Heart left ventricle (tissue), 16 donors: ENCODE results near the gene MAGEH1. TPM values are rescaled to one million over a fixed set of nuclear protein-coding genes. Genes with fewer than 3 reads are reported as not detected.
"Not testable (repeated sequence)": the region's sequence is repeated elsewhere in the genome, so short reads cannot be mapped to it uniquely, and the experiment has no call there.

Experiments
- ATAC-seq, 4 donors: fragments of 200-7000 bp; cut with Tn5 transposase; one replicate each; pipeline ENCODE4 v1.9.1; 2020 to 2022; ENCODE audit warnings: moderate library complexity in 4 of 4, mild to moderate bottlenecking in 3 of 4, moderate number of reproducible peaks in 1 of 4
- DNase-seq, 5 donors: peaks; one replicate each; pipeline ENCODE4 v3.0.0-alpha.2; 2020
- H3K27ac ChIP-seq, 12 donors: fragments of 200-600 bp; sonication (generic) in 4 of 12; one replicate each; pipeline versions ENCODE4 v1.5.0 to v1.8.0; 2016 to 2022; ENCODE audit warnings: mild to moderate bottlenecking in 2 of 12
- H3K27me3 ChIP-seq, 9 donors: fragments of 200-600 bp; sonication (generic) in 2 of 9; one replicate each; pipeline versions ENCODE4 v1.5.1 to v1.8.0; 2016 to 2022; ENCODE audit warnings: mild to moderate bottlenecking in 3 of 9
- H3K36me3 ChIP-seq, 9 donors: fragments of 200-600 bp; sonication (generic) in 2 of 9; one replicate each; pipeline versions ENCODE4 v1.5.0 to v1.8.0; 2018 to 2022; ENCODE audit warnings: mild to moderate bottlenecking in 2 of 9
- H3K4me1 ChIP-seq, 12 donors: fragments of 200-600 bp; sonication (generic) in 4 of 12; one replicate each; pipeline versions ENCODE4 v1.5.0 to v1.8.0; 2016 to 2022; ENCODE audit warnings: mild to moderate bottlenecking in 3 of 12
- H3K4me3 ChIP-seq, 12 donors: fragments of 200-600 bp; sonication (generic) in 4 of 12; one replicate each; pipeline versions ENCODE4 v1.5.0 to v1.8.0; 2017 to 2022; ENCODE audit warnings: mild to moderate bottlenecking in 9 of 12, moderate library complexity in 4 of 12
- H3K9me3 ChIP-seq, 12 donors: fragments of 200-600 bp; sonication (generic) in 4 of 12; one replicate each; pipeline versions ENCODE4 v1.5.0 to v1.8.0; 2016 to 2022; ENCODE audit warnings: mild to moderate bottlenecking in 1 of 12
- POLR2A ChIP-seq, 2 donors: fragments of 450-650 bp; IDR thresholded peaks; one replicate each; pipeline ENCODE4 v1.6.1; 2017; ENCODE audit warnings: antibody characterized with exemption in 2 of 2, mild to moderate bottlenecking in 2 of 2, moderate library complexity in 2 of 2
- WGBS, 4 donors: extraction: QIAGEN DNeasy Blood & Tissue Kit in 2 of 4; methylation state at CpG; one replicate each; pipeline versions ENCODE4 v1.1.5 to v1.1.7; 2013 to 2018; 5-methylcytosine and 5-hydroxymethylcytosine counted together
- intact Hi-C, 10 donors: fragments of 100-400 bp; cut with DNase I; formaldehyde crosslinking; loops; one replicate each; pipeline versions ENCODE4 v1.11.1 to v1.14.2; 2022
- long read RNA-seq, 3 donors: library from polyadenylated mRNA; unstranded; transcript quantifications; one replicate each; pipeline ENCODE4 v2.0.0, GENCODE V29; 2020 to 2021
- polyA plus RNA-seq, 2 donors: library from polyadenylated mRNA; stranded (reverse); fragments of 200-250 nt; gene quantifications; one replicate each; pipeline ENCODE4 v1.2.3, GENCODE V29; 2013
- total RNA-seq, 9 donors: library from RNA; depleted of rRNA in 2 of 9; stranded (reverse); fragments of >200 nt in 2 of 9; fragmentation: NEBNext Ultra II Directional in 3 of 9; extraction: Animal tissue kit (Norgen Biotek cat#: 25700) in 3 of 9; gene quantifications; one replicate each; pipeline versions ENCODE4 v1.1.0 to v1.2.4, GENCODE V29; 2016 to 2023
- TF ChIP-seq, protein P1 (sequence below), 12 donors: fragments of 200-600 bp; sonication (generic) in 4 of 12; IDR thresholded peaks; one replicate each; pipeline versions ENCODE4 v1.5.0 to v1.8.0; 2018 to 2022; ENCODE audit warnings: antibody characterized with exemption in 12 of 12, mild to moderate bottlenecking in 5 of 12
- donor health status: ischemic (EF 13 %, LVEDD 7.1; RV severe dilation, severe dysfunction).
- donor health status: healthy with polysubstance abuse.
- donor health status: DM: no; HTN: yes; CAD: no.
- donor health status: DM: no; HTN: no; CAD: no.
- donor health status: ischemic (EF 25% LVEDD 6.9; RV normal size, moderate dysfunction).
- donor health status: ischemic (EF 25% LVEDD 5.7; RV mildly dilated, moderate dysfunction).
- donor health status: healthy.
- donor health status: DM: yes; HTN: yes; CAD: no.
- donor health status: ischemic (EF 35%, LVEDD 5.7; RV mildly dilated, moderate dysfunction).
- donor health status: nonischemic (EF 11% LVEDD 7.7; RV severe dilation, severe dysfunction).
- donor health status: DM: yes; HTN: yes; CAD: no.
- donor health status: PGD.
- donor health status: ischemic (EF 29% LVEDD 5.4; RV normal size, mild dysfunction).
- donor health status: nonischemic (EF 23%, LVEDD 6.1; RV moderate dilation, normal function).

Gene MAGEH1, protein sequence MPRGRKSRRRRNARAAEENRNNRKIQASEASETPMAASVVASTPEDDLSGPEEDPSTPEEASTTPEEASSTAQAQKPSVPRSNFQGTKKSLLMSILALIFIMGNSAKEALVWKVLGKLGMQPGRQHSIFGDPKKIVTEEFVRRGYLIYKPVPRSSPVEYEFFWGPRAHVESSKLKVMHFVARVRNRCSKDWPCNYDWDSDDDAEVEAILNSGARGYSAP
- total RNA-seq (10 to 100 TPM in 8 of 9 donors, 1 to 10 TPM in 1; 9.7 to 19.2 (median 12.0) TPM), polyA plus RNA-seq (10 to 100 TPM in 1 of 2 donors, 1 to 10 TPM in 1; 6.0 to 27.6 TPM)
- long read RNA-seq, donor 1, transcript MAGEH1-201 (1 exons, 1,462 nt), result major isoform, 14 of 14 reads
- long read RNA-seq, donor 1, partial matches to known transcripts, result 0 of 14 reads
- long read RNA-seq, donor 1, other reads (novel, unspliced or antisense), result 0 of 14 reads
- long read RNA-seq, donor 2, transcript MAGEH1-201 (1 exons, 1,462 nt), result major isoform, 38 of 38 reads
- long read RNA-seq, donor 2, partial matches to known transcripts, result 0 of 38 reads
- long read RNA-seq, donor 2, other reads (novel, unspliced or antisense), result 0 of 38 reads
- long read RNA-seq, donor 3, transcript MAGEH1-201 (1 exons, 1,462 nt), result major isoform, 14 of 14 reads
- long read RNA-seq, donor 3, partial matches to known transcripts, result 0 of 14 reads
- long read RNA-seq, donor 3, other reads (novel, unspliced or antisense), result 0 of 14 reads

DNA sequence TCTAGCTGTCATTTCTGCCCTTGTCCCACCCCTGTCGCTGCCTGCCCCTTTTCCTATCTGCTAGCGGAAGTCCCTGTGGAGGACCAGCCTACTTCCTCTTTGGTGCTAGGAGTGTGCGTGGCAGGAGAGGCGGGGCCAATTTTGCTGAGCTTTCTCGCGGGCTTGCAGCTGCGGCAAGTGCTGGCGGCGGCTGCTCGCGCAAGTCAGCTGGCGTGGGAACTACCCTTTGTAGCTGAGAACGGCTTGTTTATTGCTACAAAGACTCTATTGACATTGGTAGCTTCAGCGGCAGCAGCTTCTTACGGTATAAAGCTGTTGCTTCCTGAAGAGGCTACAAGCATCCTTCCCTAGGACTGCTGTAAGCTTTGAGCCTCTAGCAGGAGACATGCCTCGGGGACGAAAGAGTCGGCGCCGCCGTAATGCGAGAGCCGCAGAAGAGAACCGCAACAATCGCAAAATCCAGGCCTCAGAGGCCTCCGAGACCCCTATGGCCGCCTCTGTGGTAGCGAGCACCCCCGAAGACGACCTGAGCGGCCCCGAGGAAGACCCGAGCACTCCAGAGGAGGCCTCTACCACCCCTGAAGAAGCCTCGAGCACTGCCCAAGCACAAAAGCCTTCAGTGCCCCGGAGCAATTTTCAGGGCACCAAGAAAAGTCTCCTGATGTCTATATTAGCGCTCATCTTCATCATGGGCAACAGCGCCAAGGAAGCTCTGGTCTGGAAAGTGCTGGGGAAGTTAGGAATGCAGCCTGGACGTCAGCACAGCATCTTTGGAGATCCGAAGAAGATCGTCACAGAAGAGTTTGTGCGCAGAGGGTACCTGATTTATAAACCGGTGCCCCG lies at the start of gene MAGEH1:
MAGEH1 (plus strand) TSS at position 138 of the 843 bp plus-strand sequence; CDS start at position 386, 248 bp downstream.
- peak in 1 of 2 donors; percentile 51 for TF ChIP-seq POLR2A (IDR thresholded peaks at IDR 0.05)
- TF ChIP-seq, protein P1, sequence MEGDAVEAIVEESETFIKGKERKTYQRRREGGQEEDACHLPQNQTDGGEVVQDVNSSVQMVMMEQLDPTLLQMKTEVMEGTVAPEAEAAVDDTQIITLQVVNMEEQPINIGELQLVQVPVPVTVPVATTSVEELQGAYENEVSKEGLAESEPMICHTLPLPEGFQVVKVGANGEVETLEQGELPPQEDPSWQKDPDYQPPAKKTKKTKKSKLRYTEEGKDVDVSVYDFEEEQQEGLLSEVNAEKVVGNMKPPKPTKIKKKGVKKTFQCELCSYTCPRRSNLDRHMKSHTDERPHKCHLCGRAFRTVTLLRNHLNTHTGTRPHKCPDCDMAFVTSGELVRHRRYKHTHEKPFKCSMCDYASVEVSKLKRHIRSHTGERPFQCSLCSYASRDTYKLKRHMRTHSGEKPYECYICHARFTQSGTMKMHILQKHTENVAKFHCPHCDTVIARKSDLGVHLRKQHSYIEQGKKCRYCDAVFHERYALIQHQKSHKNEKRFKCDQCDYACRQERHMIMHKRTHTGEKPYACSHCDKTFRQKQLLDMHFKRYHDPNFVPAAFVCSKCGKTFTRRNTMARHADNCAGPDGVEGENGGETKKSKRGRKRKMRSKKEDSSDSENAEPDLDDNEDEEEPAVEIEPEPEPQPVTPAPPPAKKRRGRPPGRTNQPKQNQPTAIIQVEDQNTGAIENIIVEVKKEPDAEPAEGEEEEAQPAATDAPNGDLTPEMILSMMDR (IDR thresholded peaks at IDR 0.05), result no peak
- 0 to 45% (median 17%) methylated on average over 22 to 43 of the region's 43 CpGs for WGBS, 4 donors
- Histone ChIP-seq H3K27ac (peak within 1 kb of the TSS; percentile 71 to 90 (median 82)), H3K36me3 (no peaks in the 10 kb centered on the region), H3K9me3 (no peaks in the 10 kb centered on the region), H3K4me1 (peaks cover 0 to 7% (median 4%) of the 10 kb centered on the region in 12 donors), H3K27me3 (no peaks in the 10 kb centered on the region), H3K4me3 (peak within 1 kb of the TSS; percentile 51 to 94 (median 70))
- DNase-seq (peak; percentile 86 to 88 (median 88)), ATAC-seq (peak; percentile 97 to 99 (median 98))
- intact Hi-C loops, result no loop called here

DNA sequence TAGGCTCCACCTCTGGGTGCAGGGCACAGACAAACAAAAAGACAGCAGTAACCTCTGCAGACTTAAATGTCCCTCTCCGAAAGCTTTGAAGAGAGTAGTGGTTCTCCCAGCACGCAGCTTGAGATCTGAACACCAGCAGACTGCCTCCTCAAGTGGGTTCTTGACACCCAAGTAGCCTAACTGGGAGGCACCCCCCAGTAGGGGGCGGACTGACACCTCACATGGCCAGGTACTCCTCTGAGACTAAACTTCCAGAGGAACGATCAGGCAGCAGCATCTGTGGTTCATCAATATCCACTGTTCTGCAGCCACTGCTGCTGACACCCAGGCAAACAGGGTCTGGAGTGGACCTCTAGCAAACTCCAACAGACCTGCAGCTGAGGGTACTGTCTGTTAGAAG lies 24.8 kb upstream of the MAGEH1 start:
- H3K27ac ChIP-seq, ATAC-seq, intact Hi-C loops, H3K4me1 ChIP-seq, H3K36me3 ChIP-seq, DNase-seq, H3K9me3 ChIP-seq, H3K4me3 ChIP-seq, H3K27me3 ChIP-seq: not testable (repeated sequence)
- 0 to 71% (median 68%) methylated on average over 1 to 4 of the region's 4 CpGs for WGBS, 4 donors

DNA sequence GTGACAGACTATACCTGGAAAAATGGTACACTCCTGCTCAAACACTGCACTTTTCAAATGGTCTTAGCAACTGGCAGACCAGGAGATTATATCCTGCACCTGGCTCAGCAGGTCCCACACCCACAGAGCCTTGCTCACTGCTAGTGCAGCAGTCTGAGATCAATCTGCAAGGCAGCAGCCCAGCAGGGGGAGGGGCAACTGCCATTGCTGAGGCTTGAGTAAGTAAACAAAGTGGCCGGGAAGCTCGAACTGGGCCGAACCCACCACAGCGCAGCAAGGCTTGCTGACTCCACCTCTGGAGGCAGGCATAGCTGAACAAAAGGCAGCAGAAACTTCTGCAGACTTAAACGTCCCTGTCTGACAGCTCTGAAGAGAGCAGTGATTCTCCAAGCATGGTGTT lies 8.5 kb upstream of the MAGEH1 start:
- ATAC-seq, intact Hi-C loops, H3K36me3 ChIP-seq, H3K27ac ChIP-seq, H3K4me3 ChIP-seq, H3K9me3 ChIP-seq, H3K4me1 ChIP-seq, DNase-seq: not testable (repeated sequence)
- WGBS, 4 donors, result 57 to 74% (median 66%) methylated on average over 5 of the region's 5 CpGs
- peaks cover 0 to 12% (median 0%) of the 10 kb centered on the region in 9 donors for H3K27me3 ChIP-seq

DNA sequence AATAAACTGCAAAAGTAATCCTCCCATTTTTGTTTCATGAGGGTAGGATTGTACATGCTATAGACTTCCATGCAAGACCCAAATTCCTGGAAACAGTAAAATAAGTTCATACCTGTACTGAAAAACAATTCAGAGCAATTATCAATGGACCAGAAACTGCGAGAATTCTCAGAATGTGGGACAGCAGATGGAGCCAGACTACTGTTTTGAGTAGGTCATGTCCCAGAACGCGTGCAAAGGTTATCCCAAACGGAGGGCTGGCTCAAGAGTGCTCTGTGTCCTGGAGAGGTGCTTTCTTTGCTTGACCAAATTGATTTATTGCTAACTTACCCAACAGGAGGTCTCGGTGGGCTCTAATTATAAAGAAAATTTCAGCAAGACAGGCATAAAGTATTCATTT lies 1.7 kb upstream of the MAGEH1 start:
- no peaks in the 10 kb centered on the region for H3K9me3 ChIP-seq
- TF ChIP-seq POLR2A (IDR thresholded peaks at IDR 0.05), result no peak
- TF ChIP-seq, protein P1 (IDR thresholded peaks at IDR 0.05), result peak in 3 of 12 donors; percentile 19 to 26 (median 22)
- 25 to 52% (median 39%) methylated on average over 5 of the region's 5 CpGs for WGBS, 4 donors
- H3K4me1 ChIP-seq, result peaks cover 0 to 7% (median 4%) of the 10 kb centered on the region in 12 donors
- DNase-seq (no peak), ATAC-seq (no peak)
- intact Hi-C loops, result no loop called here
- no peaks in the 10 kb centered on the region for H3K27me3 ChIP-seq
- H3K4me3 ChIP-seq, result no peak overlapping the region
- no peaks in the 10 kb centered on the region for H3K36me3 ChIP-seq
- H3K27ac ChIP-seq, result no peak overlapping the region
